HepG2 (cell line): ENCODE data around the gene MAP1LC3A. TPM values are rescaled to one million over a fixed set of nuclear protein-coding genes. Genes with fewer than 3 reads are reported as not detected.
A peak's percentile ranks its signal among the peaks of the same experiment; 100 is the strongest.

ENCODE experiments used
- ATF2 ChIP-seq: sonication (generic); formaldehyde crosslinking; IDR thresholded peaks from 2 replicates; pipeline ENCODE4 v1.4.0; 2020; ENCODE audit warnings: missing genetic modification reagents
- DRAP1 ChIP-seq: IDR thresholded peaks from 2 replicates; pipeline ENCODE4 v1.6.1; 2016; ENCODE audit warnings: missing genetic modification reagents, missing compliant biosample characterization
- FOXC1 ChIP-seq: sonication (generic); formaldehyde crosslinking; IDR thresholded peaks from 2 replicates; pipeline ENCODE4 v1.8.0; 2022; ENCODE audit warnings: mild to moderate bottlenecking, missing genetic modification reagents, borderline replicate concordance
- FOXO1 ChIP-seq: sonication (generic); formaldehyde crosslinking; IDR thresholded peaks from 2 replicates; pipeline ENCODE4 v1.4.0; 2020; ENCODE audit warnings: missing genetic modification reagents
- FOXP4 ChIP-seq: sonication (generic); formaldehyde crosslinking; IDR thresholded peaks from 2 replicates; pipeline ENCODE4 v1.4.0; 2020; ENCODE audit warnings: missing genetic modification reagents
- GMEB1 ChIP-seq: sonication (generic); formaldehyde crosslinking; IDR thresholded peaks from 2 replicates; pipeline ENCODE4 v1.5.1; 2020; ENCODE audit warnings: missing genetic modification reagents, mild to moderate bottlenecking, borderline replicate concordance
- HNF4G ChIP-seq, 2 experiments: sonication (generic) in 1 of 2; formaldehyde crosslinking in 1 of 2; IDR thresholded peaks; 2 replicates each; pipeline versions ENCODE4 v1.4.0 to v1.6.1; 2011 to 2020; ENCODE audit warnings: borderline replicate concordance in 2 of 2, low read depth in 2 of 2, mild to moderate bottlenecking in 2 of 2, low read length in 1 of 2, missing genetic modification reagents in 1 of 2, moderate library complexity in 1 of 2
- ISX ChIP-seq: sonication (generic); formaldehyde crosslinking; conservative IDR thresholded peaks from 2 replicates; pipeline ENCODE4 v1.5.0; 2020; ENCODE audit warnings: missing genetic modification reagents
- NFRKB ChIP-seq: fragments of 450-650 bp; IDR thresholded peaks from 2 replicates; pipeline ENCODE4 v1.6.1; 2017
- TFDP1 ChIP-seq: IDR thresholded peaks from 2 replicates; pipeline ENCODE4 v1.6.1; 2016; ENCODE audit warnings: missing compliant biosample characterization, missing genetic modification reagents, borderline replicate concordance
- ZNF350 ChIP-seq: sonication (generic); formaldehyde crosslinking; IDR thresholded peaks from 2 replicates; pipeline ENCODE4 v1.4.0; 2020; ENCODE audit warnings: mild to moderate bottlenecking, low read depth, missing genetic modification reagents, borderline replicate concordance
- ZNF414 ChIP-seq: sonication (generic); formaldehyde crosslinking; IDR thresholded peaks from 2 replicates; pipeline ENCODE4 v1.5.0; 2020; ENCODE audit warnings: missing genetic modification reagents
- ZNF609 ChIP-seq: sonication (generic); formaldehyde crosslinking; IDR thresholded peaks from 2 replicates; pipeline ENCODE4 v1.4.0; 2020; ENCODE audit warnings: mild to moderate bottlenecking, missing genetic modification reagents, borderline replicate concordance
- ZNF720 ChIP-seq: sonication (generic); formaldehyde crosslinking; IDR thresholded peaks from 2 replicates; pipeline ENCODE4 v1.4.0; 2020; ENCODE audit warnings: missing genetic modification reagents
- ZNF746 ChIP-seq: sonication (generic); formaldehyde crosslinking; IDR thresholded peaks from 2 replicates; pipeline ENCODE4 v1.8.0; 2022; ENCODE audit warnings: mild to moderate bottlenecking, missing genetic modification reagents
- polyA plus RNA-seq, 8 experiments: library from polyadenylated mRNA; depleted of rRNA in 3 of 8; stranded (reverse) in 7 of 8; unstranded in 1 of 8; fragments of >200 nt; fragmentation: Illumina TruSeq in 4 of 8; extraction: Trizol in 4 of 8; gene quantifications; 2 replicates each; pipeline versions ENCODE4 v1.2.1 to v1.2.3, GENCODE V29; 2011 to 2016; ENCODE audit warnings: low read depth in 4 of 8, missing spikeins in 1 of 8, mixed read lengths in 1 of 8; ENCODE audit not compliant: insufficient read depth in 1 of 8
- total RNA-seq, 5 experiments: library from RNA; depleted of rRNA; stranded (reverse); fragments of >200 nt; fragmentation: Illumina TruSeq; extraction: Trizol; gene quantifications; 2 replicates each; pipeline ENCODE4 v1.2.3, GENCODE V29; 2016; ENCODE audit warnings: low read depth in 1 of 5

MAP1LC3A gene
- total and polyA plus RNA-seq, 2 of the 13 experiments (the other 11 are each of a cell fraction or from before 2014, with no cell fraction given) = not detected

- peak; percentile 43; the same call in 1 of the 2 replicates for TF ChIP-seq ZNF609
- TF ChIP-seq HNF4G (IDR thresholded peaks at IDR 0.05; ENCODE audit: borderline replicate concordance, low read depth, low read length) = no peak
- TF ChIP-seq HNF4G (CRISPR knock-in tag; IDR thresholded peaks at IDR 0.05; ENCODE audit: borderline replicate concordance, low read depth) = no peak
- 0 out of 2 replicates have a peak, but pooled peaks have one; percentile 3 for TF ChIP-seq FOXO1 (CRISPR knock-in tag)
- TF ChIP-seq TFDP1 = 0 out of 2 replicates have a peak, but pooled peaks have one; percentile 36
- TF ChIP-seq ZNF746 (CRISPR knock-in tag) = no peak
- TF ChIP-seq FOXP4 (CRISPR knock-in tag) = no peak
- TF ChIP-seq ISX (CRISPR knock-in tag) = no peak
- no peak for TF ChIP-seq NFRKB
- TF ChIP-seq ZNF414 = peak; percentile 4; the same call in 1 of the 2 replicates
- TF ChIP-seq ZNF720 (CRISPR knock-in tag) = 0 out of 2 replicates have a peak, but pooled peaks have one; percentile 26
- peak; percentile 30; the same call in 1 of the 2 replicates for TF ChIP-seq ATF2 (CRISPR knock-in tag)
- TF ChIP-seq GMEB1 (CRISPR knock-in tag) = 0 out of 2 replicates have a peak, but pooled peaks have one; percentile 12
- 0 out of 2 replicates have a peak, but pooled peaks have one; percentile 27 for TF ChIP-seq DRAP1 (CRISPR knock-in tag)
- TF ChIP-seq ZNF350 (CRISPR knock-in tag) = no peak
- TF ChIP-seq FOXC1 (CRISPR knock-in tag) = no peak
Measured at GRCh38 chr20:34514897-34515483, 43.5 kb upstream of the MAP1LC3A start (continued).
